HepG2 (cell line): ENCODE results near the gene IPO9. TPM values are rescaled to one million over a fixed set of nuclear protein-coding genes. Genes with fewer than 3 reads are reported as not detected.
A peak's percentile ranks its signal among the peaks of the same experiment; 100 is the strongest.

Source experiments
- CBX5 ChIP-seq: sonication (generic); formaldehyde crosslinking; IDR thresholded peaks from 2 replicates; pipeline ENCODE4 v1.4.0; 2020; ENCODE audit warnings: missing genetic modification reagents, borderline replicate concordance
- HIVEP1 ChIP-seq: sonication (generic); formaldehyde crosslinking; IDR thresholded peaks from 2 replicates; pipeline ENCODE4 v1.4.0; 2020; ENCODE audit warnings: mild to moderate bottlenecking, missing genetic modification reagents
- ISL2 ChIP-seq: sonication (generic); formaldehyde crosslinking; IDR thresholded peaks from 2 replicates; pipeline ENCODE4 v1.5.0; 2020; ENCODE audit warnings: missing genetic modification reagents
- KLF16 ChIP-seq, 2 experiments: sonication (generic) in 1 of 2; formaldehyde crosslinking in 1 of 2; IDR thresholded peaks; 2 replicates each; pipeline versions ENCODE4 v1.6.1 to v1.8.0; 2016 to 2023; ENCODE audit warnings: missing genetic modification reagents in 2 of 2, missing compliant biosample characterization in 1 of 2
- NAIF1 ChIP-seq: sonication (generic); formaldehyde crosslinking; IDR thresholded peaks from 2 replicates; pipeline ENCODE4 v1.5.0; 2020; ENCODE audit warnings: mild to moderate bottlenecking, missing genetic modification reagents, borderline replicate concordance
- NBN ChIP-seq: fragments of 450-650 bp; conservative IDR thresholded peaks from 2 replicates; pipeline ENCODE4 v1.6.1; 2017
- NR3C1 ChIP-seq: sonication (generic); formaldehyde crosslinking; IDR thresholded peaks from 2 replicates; pipeline ENCODE4 v1.4.0; 2020; ENCODE audit warnings: missing genetic modification reagents
- REXO4 ChIP-seq: sonication (generic); formaldehyde crosslinking; IDR thresholded peaks from 2 replicates; pipeline ENCODE4 v1.8.0; 2022; ENCODE audit warnings: missing genetic modification reagents, mild to moderate bottlenecking, borderline replicate concordance
- TP53 ChIP-seq: sonication (generic); formaldehyde crosslinking; conservative IDR thresholded peaks from 2 replicates; pipeline ENCODE4 v1.4.0; 2020; ENCODE audit warnings: missing genetic modification reagents
- ZMYM3 ChIP-seq: sonication (generic); formaldehyde crosslinking; IDR thresholded peaks from 2 replicates; pipeline ENCODE4 v1.5.1; 2020; ENCODE audit warnings: mild to moderate bottlenecking, missing genetic modification reagents
- ZNF10 ChIP-seq: sonication (generic); formaldehyde crosslinking; IDR thresholded peaks from 2 replicates; pipeline ENCODE4 v1.4.0; 2020; ENCODE audit warnings: mild to moderate bottlenecking, low read depth, missing genetic modification reagents, borderline replicate concordance
- ZNF589 ChIP-seq: sonication (generic); formaldehyde crosslinking; conservative IDR thresholded peaks from 2 replicates; pipeline ENCODE4 v1.8.0; 2022; ENCODE audit warnings: mild to moderate bottlenecking, moderate library complexity, missing genetic modification reagents
- ZSCAN31 ChIP-seq: sonication (generic); formaldehyde crosslinking; IDR thresholded peaks from 2 replicates; pipeline ENCODE4 v1.5.0; 2020; ENCODE audit warnings: low read depth, mild to moderate bottlenecking, missing genetic modification reagents
- polyA plus RNA-seq, 8 experiments: library from polyadenylated mRNA; depleted of rRNA in 3 of 8; stranded (reverse) in 7 of 8; unstranded in 1 of 8; fragments of >200 nt; fragmentation: Illumina TruSeq in 4 of 8; extraction: Trizol in 4 of 8; gene quantifications; 2 replicates each; pipeline versions ENCODE4 v1.2.1 to v1.2.3, GENCODE V29; 2011 to 2016; ENCODE audit warnings: low read depth in 4 of 8, missing spikeins in 1 of 8, mixed read lengths in 1 of 8; ENCODE audit not compliant: insufficient read depth in 1 of 8
- total RNA-seq, 5 experiments: library from RNA; depleted of rRNA; stranded (reverse); fragments of >200 nt; fragmentation: Illumina TruSeq; extraction: Trizol; gene quantifications; 2 replicates each; pipeline ENCODE4 v1.2.3, GENCODE V29; 2016; ENCODE audit warnings: low read depth in 1 of 5
- TF ChIP-seq, protein P1 (sequence below): sonication (generic); formaldehyde crosslinking; IDR thresholded peaks from 2 replicates; pipeline ENCODE4 v1.5.0; 2020; ENCODE audit warnings: missing genetic modification reagents, mild to moderate bottlenecking, borderline replicate concordance
- TF ChIP-seq, protein P2 (sequence below): IDR thresholded peaks from 2 replicates; pipeline ENCODE4 v1.6.1; 2016; ENCODE audit warnings: missing compliant biosample characterization, missing genetic modification reagents, borderline replicate concordance
- TF ChIP-seq, protein P3 (sequence below): IDR thresholded peaks from 2 replicates; pipeline ENCODE4 v1.4.0; 2020; ENCODE audit warnings: mild to moderate bottlenecking, missing genetic modification reagents
- TF ChIP-seq, protein P4 (sequence below): sonication (generic); formaldehyde crosslinking; IDR thresholded peaks from 2 replicates; pipeline ENCODE4 v1.8.1; 2023; ENCODE audit warnings: mild to moderate bottlenecking, inconsistent platforms, moderate library complexity, missing genetic modification reagents, borderline replicate concordance

IPO9 gene
- total and polyA plus RNA-seq, 2 of the 13 experiments (the other 11 are each of a cell fraction or from before 2014, with no cell fraction given) = 31.0 to 34.8 TPM

DNA sequence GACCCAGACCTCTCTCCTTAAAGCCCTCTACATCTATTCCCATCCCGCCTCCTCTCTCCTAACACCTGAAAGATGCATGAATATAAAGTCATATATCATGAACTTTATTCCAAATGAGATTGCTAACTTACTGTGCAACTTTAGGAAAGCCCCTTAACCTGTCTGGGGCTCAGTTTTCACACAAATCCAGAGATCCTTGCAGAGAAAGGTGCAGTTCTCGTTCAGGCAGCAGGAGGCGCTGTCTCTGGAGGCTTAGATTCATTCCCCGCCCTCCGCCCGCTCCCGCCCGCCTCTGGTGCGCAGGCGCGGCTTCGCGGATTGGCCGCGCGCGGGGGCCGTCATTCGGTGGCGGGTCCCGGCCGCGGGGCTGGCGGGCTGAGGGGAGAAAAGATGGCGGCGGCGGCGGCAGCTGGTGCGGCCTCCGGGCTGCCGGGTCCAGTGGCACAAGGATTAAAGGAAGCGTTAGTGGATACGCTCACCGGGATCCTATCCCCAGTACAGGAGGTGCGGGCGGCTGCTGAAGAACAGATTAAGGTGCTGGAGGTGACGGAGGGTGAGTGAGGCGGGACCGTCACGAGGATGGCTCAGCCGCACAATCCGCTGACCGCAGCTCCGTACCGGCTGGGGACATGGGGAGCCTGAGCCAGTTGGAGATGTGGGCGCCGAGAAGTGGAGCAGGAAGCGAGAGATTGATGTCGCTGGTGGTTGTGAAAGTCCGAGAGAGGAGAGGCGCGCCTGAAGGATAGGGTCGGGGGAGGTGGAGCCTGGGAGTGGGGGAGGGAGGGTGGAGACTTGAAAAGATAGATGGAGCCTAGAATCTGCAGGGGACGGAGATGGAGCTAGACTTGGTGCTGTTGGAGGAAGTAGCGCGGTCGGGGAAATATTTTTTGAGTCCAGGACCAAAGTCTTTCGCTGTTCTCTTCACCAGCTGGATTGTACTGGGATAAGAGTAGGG lies at the start of gene IPO9 (continued):
- TF ChIP-seq, protein P1, sequence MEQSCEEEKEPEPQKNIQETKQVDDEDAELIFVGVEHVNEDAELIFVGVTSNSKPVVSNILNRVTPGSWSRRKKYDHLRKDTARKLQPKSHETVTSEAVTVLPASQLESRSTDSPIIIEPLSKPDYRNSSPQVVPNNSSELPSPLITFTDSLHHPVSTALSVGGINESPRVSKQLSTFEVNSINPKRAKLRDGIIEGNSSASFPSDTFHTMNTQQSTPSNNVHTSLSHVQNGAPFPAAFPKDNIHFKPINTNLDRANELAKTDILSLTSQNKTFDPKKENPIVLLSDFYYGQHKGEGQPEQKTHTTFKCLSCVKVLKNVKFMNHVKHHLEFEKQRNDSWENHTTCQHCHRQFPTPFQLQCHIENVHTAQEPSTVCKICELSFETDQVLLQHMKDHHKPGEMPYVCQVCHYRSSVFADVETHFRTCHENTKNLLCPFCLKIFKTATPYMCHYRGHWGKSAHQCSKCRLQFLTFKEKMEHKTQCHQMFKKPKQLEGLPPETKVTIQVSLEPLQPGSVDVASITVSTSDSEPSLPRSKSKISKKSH = no peak
- TF ChIP-seq HIVEP1 (CRISPR knock-in tag) (peak; percentile 58; the same call in 1 of the 2 replicates), ZMYM3 (CRISPR knock-in tag) (peak; percentile 70), NR3C1 (CRISPR knock-in tag) (no peak), NAIF1 (peak; percentile 75; the same call in 1 of the 2 replicates), ZSCAN31 (CRISPR knock-in tag) (0 out of 2 replicates have a peak, but pooled peaks have one; percentile 76), KLF16 (CRISPR knock-in tag; IDR thresholded peaks at IDR 0.05) (peak in 1 of 2 experiments; percentile 45; a peak in 1 of 4 replicates), ISL2 (CRISPR knock-in tag) (0 out of 2 replicates have a peak, but pooled peaks have one; percentile 23), ZNF589 (0 out of 2 replicates have a peak, but pooled peaks have one; percentile 11), ZNF10 (CRISPR knock-in tag) (no peak), CBX5 (CRISPR knock-in tag) (no peak), NBN (no peak), REXO4 (CRISPR knock-in tag) (no peak), TP53 (CRISPR knock-in tag) (0 out of 2 replicates have a peak, but pooled peaks have one; percentile 46)
- TF ChIP-seq, protein P2, sequence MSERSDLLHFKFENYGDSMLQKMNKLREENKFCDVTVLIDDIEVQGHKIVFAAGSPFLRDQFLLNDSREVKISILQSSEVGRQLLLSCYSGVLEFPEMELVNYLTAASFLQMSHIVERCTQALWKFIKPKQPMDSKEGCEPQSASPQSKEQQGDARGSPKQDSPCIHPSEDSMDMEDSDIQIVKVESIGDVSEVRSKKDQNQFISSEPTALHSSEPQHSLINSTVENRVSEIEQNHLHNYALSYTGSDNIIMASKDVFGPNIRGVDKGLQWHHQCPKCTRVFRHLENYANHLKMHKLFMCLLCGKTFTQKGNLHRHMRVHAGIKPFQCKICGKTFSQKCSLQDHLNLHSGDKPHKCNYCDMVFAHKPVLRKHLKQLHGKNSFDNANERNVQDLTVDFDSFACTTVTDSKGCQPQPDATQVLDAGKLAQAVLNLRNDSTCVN (CRISPR knock-in tag) = no peak
- TF ChIP-seq, protein P3, sequence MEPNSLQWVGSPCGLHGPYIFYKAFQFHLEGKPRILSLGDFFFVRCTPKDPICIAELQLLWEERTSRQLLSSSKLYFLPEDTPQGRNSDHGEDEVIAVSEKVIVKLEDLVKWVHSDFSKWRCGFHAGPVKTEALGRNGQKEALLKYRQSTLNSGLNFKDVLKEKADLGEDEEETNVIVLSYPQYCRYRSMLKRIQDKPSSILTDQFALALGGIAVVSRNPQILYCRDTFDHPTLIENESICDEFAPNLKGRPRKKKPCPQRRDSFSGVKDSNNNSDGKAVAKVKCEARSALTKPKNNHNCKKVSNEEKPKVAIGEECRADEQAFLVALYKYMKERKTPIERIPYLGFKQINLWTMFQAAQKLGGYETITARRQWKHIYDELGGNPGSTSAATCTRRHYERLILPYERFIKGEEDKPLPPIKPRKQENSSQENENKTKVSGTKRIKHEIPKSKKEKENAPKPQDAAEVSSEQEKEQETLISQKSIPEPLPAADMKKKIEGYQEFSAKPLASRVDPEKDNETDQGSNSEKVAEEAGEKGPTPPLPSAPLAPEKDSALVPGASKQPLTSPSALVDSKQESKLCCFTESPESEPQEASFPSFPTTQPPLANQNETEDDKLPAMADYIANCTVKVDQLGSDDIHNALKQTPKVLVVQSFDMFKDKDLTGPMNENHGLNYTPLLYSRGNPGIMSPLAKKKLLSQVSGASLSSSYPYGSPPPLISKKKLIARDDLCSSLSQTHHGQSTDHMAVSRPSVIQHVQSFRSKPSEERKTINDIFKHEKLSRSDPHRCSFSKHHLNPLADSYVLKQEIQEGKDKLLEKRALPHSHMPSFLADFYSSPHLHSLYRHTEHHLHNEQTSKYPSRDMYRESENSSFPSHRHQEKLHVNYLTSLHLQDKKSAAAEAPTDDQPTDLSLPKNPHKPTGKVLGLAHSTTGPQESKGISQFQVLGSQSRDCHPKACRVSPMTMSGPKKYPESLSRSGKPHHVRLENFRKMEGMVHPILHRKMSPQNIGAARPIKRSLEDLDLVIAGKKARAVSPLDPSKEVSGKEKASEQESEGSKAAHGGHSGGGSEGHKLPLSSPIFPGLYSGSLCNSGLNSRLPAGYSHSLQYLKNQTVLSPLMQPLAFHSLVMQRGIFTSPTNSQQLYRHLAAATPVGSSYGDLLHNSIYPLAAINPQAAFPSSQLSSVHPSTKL (CRISPR knock-in tag) = peak; percentile 32; the same call in 1 of the 2 replicates
- TF ChIP-seq, protein P4, sequence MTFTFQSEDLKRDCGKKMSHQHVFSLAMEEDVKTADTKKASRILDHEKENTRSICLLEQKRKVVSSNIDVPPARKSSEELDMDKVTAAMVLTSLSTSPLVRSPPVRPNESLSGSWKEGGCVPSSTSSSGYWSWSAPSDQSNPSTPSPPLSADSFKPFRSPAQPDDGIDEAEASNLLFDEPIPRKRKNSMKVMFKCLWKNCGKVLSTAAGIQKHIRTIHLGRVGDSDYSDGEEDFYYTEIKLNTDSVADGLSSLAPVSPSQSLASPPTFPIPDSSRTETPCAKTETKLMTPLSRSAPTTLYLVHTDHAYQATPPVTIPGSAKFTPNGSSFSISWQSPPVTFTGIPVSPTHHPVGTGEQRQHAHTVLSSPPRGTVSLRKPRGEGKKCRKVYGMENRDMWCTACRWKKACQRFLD (CRISPR knock-in tag) = no peak
